Caki2 (cell line): ENCODE data around the gene EIF5A. TPM values are rescaled to one million over a fixed set of nuclear protein-coding genes. Genes with fewer than 3 reads are reported as not detected.

Source experiments
- DNase-seq: peaks from one replicate; pipeline ENCODE4 v3.0.0-alpha.2; 2015; ENCODE audit warnings: low read depth
- in situ Hi-C: cut with HindIII; loops from 2 replicates; pipeline ENCODE4 v1.10.0; 2016; ENCODE audit warnings: low sequenced_read_pairs, low pct_unique_long_range_greater_than_20kb, mixed read lengths
- total RNA-seq: library from RNA; depleted of rRNA; stranded (reverse); fragments of >200 nt; shearing (Covaris generic); gene quantifications from 2 replicates; pipeline ENCODE4 v1.2.3, GENCODE V29; 2014; ENCODE audit warnings: low replicate concordance

Gene EIF5A
- total RNA-seq, 1 experiment from 2014 or later, result 624 TPM

DNA sequence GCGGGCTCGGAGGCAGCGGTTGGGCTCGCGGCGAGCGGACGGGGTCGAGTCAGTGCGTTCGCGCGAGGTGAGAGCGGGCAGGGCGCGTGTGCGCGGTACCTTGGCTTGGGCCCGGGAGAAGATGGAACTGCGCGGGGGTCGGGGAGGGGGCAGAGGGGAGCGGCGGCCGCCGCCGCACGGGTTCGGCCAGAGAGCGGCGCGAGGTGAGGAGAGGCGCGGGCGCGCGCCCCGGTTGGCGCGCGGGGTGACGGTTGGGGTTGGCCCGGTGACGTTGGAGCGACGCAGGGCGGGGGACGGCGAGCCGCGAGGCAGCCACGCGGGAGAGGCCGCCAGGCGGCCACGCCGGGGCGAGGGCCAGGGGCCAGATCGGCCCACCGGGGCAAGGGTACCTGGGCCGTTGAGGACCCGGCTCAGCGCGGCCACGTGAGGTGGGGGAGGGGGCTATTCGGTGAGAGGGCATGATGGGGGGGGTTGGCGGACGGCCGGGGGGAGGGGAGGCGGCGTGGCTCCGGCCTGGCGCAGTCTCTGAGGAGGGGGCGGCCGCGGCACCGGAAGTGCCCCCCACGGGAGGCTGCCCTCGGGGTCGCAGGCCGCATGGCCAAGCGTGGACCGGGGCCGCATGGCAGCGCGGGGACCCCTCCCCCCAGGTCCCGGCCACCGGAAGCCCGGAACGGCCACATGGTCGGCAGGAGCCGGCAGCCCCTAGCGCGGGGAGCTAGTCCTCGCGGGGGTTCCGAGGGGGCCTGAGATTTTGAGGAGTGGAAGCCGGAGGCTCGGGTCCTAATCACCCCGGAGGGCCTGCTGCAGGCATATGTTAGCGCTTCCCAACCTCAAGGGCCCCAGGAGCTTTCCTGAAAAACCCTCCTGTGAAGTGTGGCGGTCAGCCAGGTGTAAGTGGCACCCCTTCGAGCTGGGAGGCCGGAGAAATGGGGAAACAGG, 527 bp downstream of the EIF5A start:
- peak; percentile 16 for DNase-seq
- in situ Hi-C loops, result no loop called here

DNA sequence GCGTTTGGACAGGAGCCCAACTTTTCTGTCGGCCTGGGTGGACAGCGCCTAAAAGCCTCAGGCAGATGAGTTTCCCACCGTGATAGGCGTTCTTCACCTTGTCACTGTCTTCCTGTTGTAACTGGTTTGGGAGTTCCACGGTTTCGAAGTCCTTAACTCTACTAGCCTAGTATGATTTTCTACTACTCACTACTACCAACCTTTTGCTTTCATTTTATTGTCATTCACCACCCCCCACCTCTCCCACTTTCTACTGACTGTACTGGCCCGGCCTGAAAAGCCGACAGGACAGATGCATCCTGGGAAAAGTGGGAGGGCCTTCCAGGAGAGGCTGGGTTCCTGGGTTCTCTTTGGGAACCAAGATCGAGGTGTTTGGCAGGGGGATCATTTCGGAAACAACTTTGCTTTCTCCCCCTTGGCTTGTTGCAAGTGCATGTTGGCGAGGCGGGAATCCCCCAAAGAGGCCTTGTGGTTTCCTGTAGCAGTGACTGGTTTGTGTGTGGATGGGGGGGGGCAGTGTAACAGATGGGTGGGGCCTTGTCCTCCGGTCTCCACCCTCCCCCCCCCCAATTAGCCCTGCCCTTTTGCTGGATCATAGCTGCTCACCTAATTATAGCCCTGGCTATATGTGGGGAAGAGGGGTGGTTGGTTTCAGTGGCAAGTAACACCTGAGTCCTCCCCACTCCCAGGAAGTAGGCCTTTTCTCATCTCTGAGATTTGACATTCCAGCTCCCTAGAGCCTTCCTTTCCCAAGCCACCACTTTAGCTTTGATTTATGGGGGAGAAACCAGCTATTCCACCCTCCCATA, 1.4 kb downstream of the EIF5A start:
- peak; percentile 83 for DNase-seq
- in situ Hi-C loops, result no loop called here

DNA sequence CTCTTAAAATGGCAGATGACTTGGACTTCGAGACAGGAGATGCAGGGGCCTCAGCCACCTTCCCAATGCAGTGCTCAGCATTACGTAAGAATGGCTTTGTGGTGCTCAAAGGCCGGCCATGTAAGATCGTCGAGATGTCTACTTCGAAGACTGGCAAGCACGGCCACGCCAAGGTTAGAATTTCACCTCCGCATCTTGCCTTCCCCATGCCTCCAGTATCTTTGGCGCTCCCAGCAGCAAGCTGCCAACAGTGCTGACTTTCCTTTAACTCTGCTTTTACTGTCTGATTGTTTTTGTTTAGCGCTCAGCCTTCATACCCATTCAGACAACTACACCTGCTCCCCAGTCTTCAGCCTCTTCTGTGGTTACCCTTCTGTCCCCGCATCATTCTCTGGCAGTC, 2.2 kb downstream of the EIF5A start:
- in situ Hi-C loops, result no loop called here

GRCh38 chr17:7311110-7311705, 3.8 kb downstream of the EIF5A start:
- DNase-seq, result no peak
- in situ Hi-C loops, result no loop called here

More for the DNA sequence above, 2.2 kb downstream of the EIF5A start:
- DNase-seq, result no peak

GRCh38 chr17:7312432-7313087, 5.1 kb downstream of the EIF5A start:
- DNase-seq, result no peak
- in situ Hi-C loops, result no loop called here

DNA sequence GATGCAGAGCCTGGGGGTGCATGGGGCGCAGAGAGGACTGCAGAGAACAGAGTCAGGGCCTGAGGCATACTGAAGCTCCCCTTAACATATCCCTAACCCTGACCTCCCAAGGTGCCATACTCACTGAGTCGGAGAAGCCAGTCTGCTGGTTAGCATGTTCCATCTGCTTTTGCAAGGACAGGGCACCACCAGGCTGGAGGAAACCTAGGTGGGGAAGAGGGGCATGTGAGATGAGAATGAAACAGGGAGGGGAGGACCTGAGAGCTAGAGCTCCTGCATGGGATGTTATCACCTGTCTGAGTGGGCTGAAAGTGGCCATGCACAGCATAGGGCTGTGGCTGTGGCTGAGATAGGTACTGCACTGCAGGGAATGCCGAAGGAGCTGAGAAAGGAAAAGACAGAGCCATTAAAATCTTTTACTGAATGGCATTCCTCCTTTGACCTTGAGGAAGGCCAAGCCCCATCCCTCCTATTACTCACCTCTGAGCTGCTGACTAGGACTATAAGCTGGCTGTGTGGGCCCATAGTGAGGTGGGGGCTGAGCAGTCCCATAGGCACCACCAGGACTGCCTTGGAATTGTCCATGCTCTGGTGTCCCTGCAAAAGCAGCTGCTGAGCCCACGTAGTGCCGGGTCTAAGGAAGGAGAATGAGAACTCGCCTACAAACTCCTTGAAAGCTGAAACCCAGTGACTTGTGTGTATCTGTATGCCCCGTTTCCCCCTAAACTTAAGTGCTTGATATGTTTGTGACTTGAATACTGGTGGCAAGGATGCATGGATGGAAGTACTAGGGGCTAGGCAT, 5.9 kb downstream of the EIF5A start:
- DNase-seq, result no peak
- in situ Hi-C loops, result no loop called here

DNA sequence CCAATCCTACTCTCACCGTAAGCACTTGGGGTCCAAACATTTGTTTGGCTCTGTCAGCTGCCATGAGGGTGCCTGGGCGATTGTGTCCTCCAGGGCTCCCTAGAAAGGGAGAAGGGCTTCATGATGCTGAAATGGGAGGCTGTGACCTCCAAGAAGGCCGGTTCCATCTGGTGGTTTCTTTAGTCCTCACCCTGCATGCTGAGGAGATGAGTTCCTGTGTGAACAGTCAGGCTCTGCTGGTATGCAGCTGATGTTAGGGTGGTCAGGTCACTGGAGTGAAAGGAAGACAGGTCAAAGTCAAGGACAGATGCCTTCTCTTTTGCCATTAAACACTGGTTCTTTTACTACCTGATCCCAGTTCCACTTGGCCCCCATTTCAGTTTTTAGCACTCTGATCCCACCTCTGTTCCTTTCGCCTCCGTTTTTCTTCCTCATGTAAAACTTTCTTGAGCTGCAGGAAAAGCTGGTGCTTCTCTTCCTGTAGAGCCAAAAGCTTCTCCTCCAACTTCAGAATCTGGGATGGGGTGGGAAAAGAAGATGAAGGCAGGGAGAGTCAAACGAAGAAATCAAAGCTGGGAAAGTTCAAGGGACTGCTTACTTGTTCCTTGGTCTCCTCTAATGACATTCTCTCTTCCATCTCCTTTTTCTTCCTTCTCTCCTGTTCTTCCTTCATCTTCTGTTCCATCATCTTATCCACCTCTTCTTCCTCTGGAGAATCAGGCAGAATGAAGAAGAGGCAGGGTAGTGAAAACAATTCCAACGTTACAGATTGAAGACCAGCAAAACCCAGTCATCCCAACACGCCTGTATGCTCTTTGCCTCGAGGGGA, 6.7 kb downstream of the EIF5A start:
- in situ Hi-C loops, result no loop called here
- no peak for DNase-seq

DNA sequence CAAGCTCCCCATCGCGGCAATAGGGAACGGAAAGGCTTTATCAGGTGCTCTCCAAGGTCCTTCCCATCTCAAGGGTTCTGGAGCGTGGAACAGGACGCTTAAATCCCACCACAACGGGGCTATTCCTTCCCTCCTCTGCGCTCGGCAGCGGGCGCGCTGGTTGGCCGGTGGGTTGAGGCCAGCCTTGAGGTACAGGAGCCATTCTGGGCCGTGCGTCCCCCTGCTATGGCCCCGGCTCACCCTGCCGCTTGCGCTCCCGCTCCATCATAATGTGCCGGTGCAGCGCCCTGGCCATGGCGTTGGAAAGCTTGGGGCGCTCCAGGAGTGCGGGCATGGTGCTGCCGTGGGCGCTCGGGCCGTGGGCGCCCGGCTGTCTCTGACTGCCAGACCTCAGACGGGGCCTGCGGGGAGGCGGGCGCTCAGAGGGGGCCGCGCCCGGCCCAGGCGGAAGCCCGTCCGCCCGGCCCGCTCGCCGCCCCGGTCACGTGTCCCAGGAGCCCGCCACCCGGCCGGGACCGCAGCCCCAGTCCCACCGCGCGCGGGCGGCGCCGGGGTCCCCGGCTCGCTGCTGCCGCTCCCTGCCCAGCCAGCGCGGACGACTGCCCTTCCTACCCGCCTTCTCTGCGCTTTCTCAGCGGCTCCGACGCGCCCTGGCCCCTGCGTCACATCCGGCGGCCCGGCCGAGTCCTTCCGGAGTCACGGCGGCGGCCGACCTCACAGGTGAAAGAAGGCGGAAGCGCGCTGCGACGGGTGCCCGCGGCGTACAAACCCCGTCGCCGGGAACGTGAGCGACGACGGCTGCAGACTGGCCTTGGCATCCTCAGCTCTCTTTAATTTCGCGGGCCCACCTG, 7.5 kb downstream of the EIF5A start, which contains the start of gene GPS2:
Gene GPS2, minus strand, starts transcription at position 642 of the 851 bp plus-strand sequence. Its CDS starts 308 bp downstream, at position 334.
- in situ Hi-C loops, result no loop called here
- DNase-seq, result peak; percentile 81

GRCh38 chr17:7315570-7316235, 8.3 kb downstream of the EIF5A start:
- in situ Hi-C loops, result no loop called here

DNA sequence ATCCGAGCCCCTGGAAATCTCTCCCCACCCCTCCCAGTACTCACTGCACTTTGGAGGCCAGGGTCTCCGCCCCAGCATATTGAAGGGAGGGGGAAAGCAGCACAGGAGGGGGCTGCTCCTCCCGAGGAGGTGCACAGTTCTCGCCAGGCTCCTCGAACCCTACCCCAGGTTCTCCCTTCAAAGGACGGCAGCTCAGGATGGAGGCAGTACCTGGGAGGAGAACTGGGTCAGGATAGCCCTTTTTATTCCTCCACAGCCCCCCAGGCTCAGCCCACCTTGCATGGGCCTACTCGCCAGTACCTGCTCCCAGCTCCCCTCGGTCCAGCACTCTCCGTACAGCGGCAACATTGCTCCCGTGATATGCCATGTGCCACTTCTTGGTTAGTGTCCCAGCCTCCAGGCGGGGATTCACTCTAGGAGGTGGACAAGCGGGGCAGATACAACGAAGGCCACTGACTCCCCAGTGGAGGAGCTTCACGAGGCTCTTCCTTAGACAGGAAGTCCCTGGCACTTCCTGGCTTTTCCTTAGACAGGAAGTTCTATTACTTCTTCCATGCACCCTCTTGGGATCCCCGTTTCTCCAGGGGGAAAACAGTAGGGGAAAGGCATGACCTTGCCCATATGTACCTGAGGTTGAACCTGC, 9.9 kb downstream of the EIF5A start:
- in situ Hi-C loops, result no loop called here
- no peak for DNase-seq

More at GRCh38 chr17:7315570-7316235, 8.3 kb downstream of the EIF5A start:
- no peak for DNase-seq

GRCh38 chr17:7318121-7318860, 10.9 kb downstream of the EIF5A start:
- DNase-seq, result no peak
- in situ Hi-C loops, result no loop called here

GRCh38 chr17:7321466-7321865, 14.0 kb downstream of the EIF5A start:
- DNase-seq, result no peak
- in situ Hi-C loops, result no loop called here

- in situ Hi-C loops, result no loop called here
These were observed 15.2 kb downstream of the EIF5A start for GRCh38 chr17:7322520-7323194.

More at GRCh38 chr17:7322520-7323194, 15.2 kb downstream of the EIF5A start:
- DNase-seq, result no peak
